Measurements from ENCODE around the gene CYP4X1.
"Not testable (repeated sequence)": the region's sequence is repeated elsewhere in the genome, so short reads cannot be mapped to it uniquely, and the experiment has no call there.

The CYP4X1 gene

GRCh38 chr1:47089356-47089755, 65.9 kb downstream of the CYP4X1 start:
- peak; percentile 58 for DNase-seq

DNA sequence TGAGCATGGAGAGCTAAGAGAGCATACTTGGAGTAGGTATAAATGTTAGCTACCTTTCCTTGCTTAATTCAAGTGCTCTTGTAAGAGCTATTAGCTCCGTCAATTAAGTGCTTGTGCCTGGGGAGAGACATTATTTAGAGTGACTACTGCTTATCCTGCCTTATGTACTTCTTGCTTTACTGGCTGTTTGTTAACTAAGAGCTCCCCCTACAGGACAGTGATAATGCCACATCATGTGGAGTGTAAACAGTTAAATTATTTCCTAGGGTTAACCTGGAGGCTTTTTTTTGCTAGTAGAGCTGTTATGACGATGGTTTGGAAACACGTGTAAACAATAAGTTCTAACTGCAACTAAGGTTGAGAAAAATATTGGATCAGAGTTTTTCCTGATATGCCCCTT, 68.0 kb downstream of the CYP4X1 start:
- not testable (repeated sequence) for DNase-seq
